A673 (cell line): ENCODE measurements around the gene SH3PXD2B. TPM values are rescaled to one million over a fixed set of nuclear protein-coding genes. Genes with fewer than 3 reads are reported as not detected.

ENCODE experiments used
- BruUV-seq: library from RNA; stranded (reverse); fragments of 400-500 nt; replicated peaks from 2 replicates; lab custom pipeline; 2021; lab: Mats Ljungman, UMichigan
- CTCF ChIA-PET: fragments of 300-600 bp; sonication (Branson Sonifier 250); formaldehyde crosslinking; loops from one replicate; lab custom pipeline; 2022; ENCODE audit warnings: antibody characterized with exemption; lab: Charles Lee
- POLR2A ChIA-PET: fragments of 300-600 bp; sonication (Branson Sonifier 250); formaldehyde crosslinking; loops from one replicate; lab custom pipeline; 2022; ENCODE audit warnings: antibody characterized with exemption; ENCODE audit not compliant: low non-redundant PET; lab: Charles Lee
- DNase-seq: peaks from one replicate; pipeline ENCODE4 v3.0.0-alpha.2; 2015; ENCODE audit warnings: low spot score
- H3K27ac ChIP-seq: fragments of 200-600 bp; sonication (generic); 2 replicates; pipeline ENCODE4 v1.5.1; 2016; ENCODE audit warnings: mixed run types, low read depth, mild to moderate bottlenecking, mixed read lengths, antibody characterized with exemption, low read length; ENCODE audit not compliant: poor library complexity, severe bottlenecking
- H3K27me3 ChIP-seq: fragments of 200-600 bp; sonication (generic); replicated peaks from 2 replicates; pipeline ENCODE4 v1.6.1; 2017; ENCODE audit warnings: mixed run types, low read depth, mild to moderate bottlenecking, mixed read lengths, antibody characterized with exemption, low read length; ENCODE audit not compliant: insufficient read depth, poor library complexity
- H3K36me3 ChIP-seq: fragments of 200-600 bp; sonication (generic); 2 replicates; pipeline ENCODE4 v1.6.1; 2016; ENCODE audit warnings: mixed run types, mild to moderate bottlenecking, mixed read lengths, antibody characterized with exemption, low read length; ENCODE audit not compliant: insufficient read depth, poor library complexity, severe bottlenecking
- H3K4me1 ChIP-seq: fragments of 200-600 bp; sonication (generic); 2 replicates; pipeline ENCODE4 v1.6.1; 2017; ENCODE audit warnings: mixed run types, mild to moderate bottlenecking, mixed read lengths, antibody characterized with exemption, low read length; ENCODE audit not compliant: insufficient read depth, poor library complexity, severe bottlenecking
- H3K4me3 ChIP-seq: fragments of 200-600 bp; sonication (generic); 2 replicates; pipeline ENCODE4 v1.5.1; 2016; ENCODE audit warnings: low read depth, mixed run types, mild to moderate bottlenecking, mixed read lengths, low read length; ENCODE audit not compliant: poor library complexity, severe bottlenecking
- H3K9me3 ChIP-seq: fragments of 200-600 bp; sonication (generic); 2 replicates; pipeline ENCODE4 v1.6.1; 2016; ENCODE audit warnings: mixed run types, low read depth, mild to moderate bottlenecking, mixed read lengths, antibody characterized with exemption, low read length; ENCODE audit not compliant: poor library complexity, severe bottlenecking
- CTCF ChIP-seq: fragments of 300-800, 200-600 bp; sonication (generic); conservative IDR thresholded peaks from 2 replicates; pipeline ENCODE4 v1.5.1; 2017; ENCODE audit warnings: low read depth, mild to moderate bottlenecking, antibody characterized with exemption, low read length, moderate library complexity, mixed read lengths
- EZH2 ChIP-seq: fragments of 200-600 bp; sonication (generic); IDR thresholded peaks from 2 replicates; pipeline ENCODE4 v1.6.1; 2017; ENCODE audit warnings: borderline replicate concordance, low read depth, mild to moderate bottlenecking, mixed read lengths, antibody characterized with exemption, low read length; ENCODE audit not compliant: poor library complexity, severe bottlenecking
- intact Hi-C: fragments of 100-400 bp; cut with micrococcal nuclease; formaldehyde crosslinking; loops from one replicate; pipeline ENCODE4 v1.10.0; 2022; ENCODE audit not compliant: unreplicated experiment
- total RNA-seq: library from RNA; stranded (reverse); gene quantifications from 2 replicates; pipeline ENCODE4 v1.2.3, GENCODE V29; 2021

The SH3PXD2B gene
- total RNA-seq, 1 experiment from 2014 or later = 28.1 TPM

GRCh38 chr5:172469697-172470096 lies 15.4 kb upstream of the SH3PXD2B start:
- ChIA-PET CTCF (no interaction called here), POLR2A (no interaction called here)
- H3K36me3 ChIP-seq = no peaks in the 10 kb centered on the region
- no peak for TF ChIP-seq EZH2
- TF ChIP-seq CTCF = no peak
- H3K27ac ChIP-seq = no peak overlapping the region
- no peak overlapping the region for H3K4me3 ChIP-seq
- intact Hi-C loops = loop anchor here (10.0 kb wide), 1 partner anchor 465 kb away; no protein-coding TSS in a partner anchor
- no peaks in the 10 kb centered on the region for H3K27me3 ChIP-seq
- no peak for DNase-seq
- BruUV-seq = no TSS peak
- H3K4me1 ChIP-seq = no peaks in the 10 kb centered on the region
- no peaks in the 10 kb centered on the region for H3K9me3 ChIP-seq

GRCh38 chr5:172466062-172466461 lies 11.7 kb upstream of the SH3PXD2B start:
- Histone ChIP-seq H3K4me3 (no peak overlapping the region), H3K27ac (no peak overlapping the region), H3K27me3 (no peaks in the 10 kb centered on the region), H3K4me1 (no peaks in the 10 kb centered on the region), H3K36me3 (no peaks in the 10 kb centered on the region), H3K9me3 (no peaks in the 10 kb centered on the region)
- POLR2A ChIA-PET = no interaction called here
- no TSS peak for BruUV-seq
- intact Hi-C loops = no loop called here
- DNase-seq = no peak
- CTCF ChIA-PET = no interaction called here
- no peak for TF ChIP-seq EZH2
- no peak for TF ChIP-seq CTCF

- Histone ChIP-seq H3K27me3 (no peaks in the 10 kb centered on the region), H3K36me3 (no peaks in the 10 kb centered on the region), H3K4me3 (no peak overlapping the region), H3K4me1 (no peaks in the 10 kb centered on the region), H3K27ac (no peak overlapping the region), H3K9me3 (no peaks in the 10 kb centered on the region)
- CTCF ChIA-PET = no interaction called here
- BruUV-seq = no TSS peak
- intact Hi-C loops = loop anchor here (5.0 kb wide), 1 partner anchor 234 kb away; no protein-coding TSS in a partner anchor
- POLR2A ChIA-PET = no interaction called here
- no peak for DNase-seq
- TF ChIP-seq EZH2 = no peak
- no peak for TF ChIP-seq CTCF
These were observed 8.7 kb upstream of the SH3PXD2B start for GRCh38 chr5:172463031-172463430.
